HL-60 (cell line): Measurements from ENCODE around the gene PAQR4.

Experiments used
- CTCF ChIP-seq: IDR thresholded peaks from one replicate; pipeline ENCODE4 v1.5.1; 2011; ENCODE audit warnings: low read length, control low read depth, inconsistent platforms; ENCODE audit not compliant: insufficient read depth
- POLR2AphosphoS5 ChIP-seq: IDR thresholded peaks from 2 replicates; pipeline ENCODE4 v1.6.1; 2012; ENCODE audit warnings: low read depth

- TF ChIP-seq CTCF (no peak), POLR2AphosphoS5 (no peak)
Observed at GRCh38 chr16:2976673-2977072, 7.5 kb downstream of the PAQR4 start.
